ENCODE measurements around the gene NHSL2.
"Not testable (repeated sequence)": the region's sequence is repeated elsewhere in the genome, so short reads cannot be mapped to it uniquely, and the experiment has no call there.

Gene NHSL2

DNA sequence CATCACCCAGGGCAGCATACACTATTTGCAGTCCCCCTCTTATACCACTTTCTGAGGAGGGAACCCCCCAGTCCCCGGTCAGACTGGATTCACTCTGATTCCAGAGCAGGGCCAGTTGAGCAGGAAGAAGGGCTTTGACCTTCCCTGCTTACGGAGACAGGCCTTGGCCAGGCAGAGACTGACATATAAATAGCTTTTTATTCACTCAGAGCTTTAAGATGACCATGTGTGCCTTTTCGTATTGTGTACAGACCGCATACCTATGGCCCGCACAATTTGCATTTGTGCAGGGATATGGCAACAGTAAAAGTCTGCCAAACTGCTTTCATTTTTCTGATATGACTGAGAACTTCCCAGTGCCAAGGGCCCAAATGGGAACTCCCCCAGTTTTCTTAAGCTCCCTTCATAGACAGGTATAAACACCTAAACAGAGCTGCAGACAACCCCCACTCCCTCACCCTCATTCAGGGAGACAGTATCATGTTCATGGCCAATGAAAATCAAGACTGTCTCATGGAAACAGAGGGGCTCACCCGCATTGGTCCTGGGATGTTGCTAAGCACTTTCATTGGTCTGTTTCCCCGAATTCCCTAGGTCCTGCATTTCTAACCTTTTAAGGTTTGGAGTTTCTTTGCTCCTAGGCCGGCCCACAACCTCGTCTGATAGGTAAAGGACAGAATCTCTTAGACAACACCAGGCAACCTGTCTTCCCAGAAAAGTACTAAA, 135.1 kb downstream of the NHSL2 start:
- DNase-seq, result no peak

DNA sequence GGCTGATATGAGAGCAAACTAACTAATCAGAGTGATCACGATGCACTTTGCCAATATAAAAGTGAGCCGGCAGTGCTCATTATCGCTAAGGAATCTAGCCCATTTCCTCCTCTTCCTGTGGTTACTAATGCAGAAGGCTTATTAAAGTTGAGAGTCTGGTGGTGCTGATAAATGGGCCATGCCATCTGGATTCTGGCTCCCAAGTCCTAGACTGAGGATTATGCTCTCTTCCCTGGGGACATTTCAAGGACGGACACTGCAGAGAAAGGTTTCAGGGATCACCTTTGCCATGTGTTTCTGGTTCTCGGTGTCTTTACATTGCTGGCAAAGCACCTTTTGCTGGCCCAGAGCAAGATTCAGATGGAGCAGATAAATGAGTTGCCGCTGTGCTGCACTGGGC, 135.8 kb downstream of the NHSL2 start:
- DNase-seq, result no peak

DNA sequence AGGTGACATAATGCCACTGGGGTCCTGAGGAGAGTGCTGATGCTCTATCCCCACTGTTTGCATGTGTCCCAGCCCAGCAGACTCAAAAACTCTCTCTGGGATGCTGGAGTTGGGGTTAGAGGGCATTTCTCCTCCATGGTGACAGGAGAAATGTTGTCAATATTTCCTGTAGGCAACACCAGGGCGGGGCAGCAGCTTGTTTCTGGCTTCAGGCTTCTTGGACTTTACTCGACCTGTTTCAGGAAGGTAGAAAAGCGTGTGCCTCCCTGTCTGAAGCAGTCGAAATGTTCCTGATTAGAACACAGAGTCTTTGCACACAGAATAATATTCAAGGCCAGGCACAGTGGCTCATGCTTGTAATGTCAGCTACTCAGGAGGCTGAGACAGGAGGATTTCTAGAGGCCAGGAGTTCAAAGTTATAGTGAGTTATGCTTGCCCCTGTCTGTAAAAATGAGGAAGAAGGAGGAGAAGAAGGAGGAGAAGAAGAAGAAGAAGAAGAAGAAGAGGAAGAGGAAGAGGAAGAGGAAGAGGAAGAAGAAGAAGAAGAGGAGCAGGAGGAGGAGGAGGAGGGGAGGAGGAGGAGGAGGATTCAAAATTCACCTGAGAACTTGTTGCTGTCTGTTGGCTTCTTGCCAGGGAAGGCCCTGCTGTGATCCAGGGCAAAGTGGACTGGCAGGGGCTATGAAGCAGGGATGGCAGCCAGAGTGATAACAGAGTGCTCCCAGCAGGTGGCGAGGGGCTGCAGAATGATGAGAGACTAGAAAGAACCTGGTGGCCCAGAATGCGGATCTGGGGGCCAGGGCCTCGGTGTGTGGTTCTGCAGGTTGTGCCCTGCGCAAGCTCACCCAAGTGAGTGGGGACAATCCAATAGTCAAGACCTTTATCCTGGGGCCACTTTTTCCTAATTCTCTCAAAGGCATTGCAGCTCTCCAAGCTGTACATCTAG, 138.1 kb downstream of the NHSL2 start:
- no peak for DNase-seq

DNA sequence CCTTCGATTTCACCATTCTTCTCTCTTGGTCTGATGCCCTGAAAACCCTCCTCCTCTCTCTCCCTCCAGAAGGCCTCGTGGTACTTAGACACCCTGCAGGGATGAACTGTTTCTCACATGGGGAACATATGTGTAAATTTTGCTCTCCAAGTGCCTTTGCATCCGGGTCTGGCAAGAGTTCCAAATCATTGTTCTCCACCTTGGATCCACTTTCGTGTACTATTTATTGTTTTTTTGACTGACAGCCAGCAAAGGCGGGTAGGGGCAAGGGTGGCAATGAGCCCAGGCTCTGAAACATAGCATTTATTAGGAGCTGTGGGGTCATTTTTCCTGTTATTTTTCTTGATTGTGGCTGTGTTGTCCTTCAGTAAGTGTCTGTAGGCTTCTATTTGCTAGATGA, 139.4 kb downstream of the NHSL2 start:
- DNase-seq, result no peak

DNA sequence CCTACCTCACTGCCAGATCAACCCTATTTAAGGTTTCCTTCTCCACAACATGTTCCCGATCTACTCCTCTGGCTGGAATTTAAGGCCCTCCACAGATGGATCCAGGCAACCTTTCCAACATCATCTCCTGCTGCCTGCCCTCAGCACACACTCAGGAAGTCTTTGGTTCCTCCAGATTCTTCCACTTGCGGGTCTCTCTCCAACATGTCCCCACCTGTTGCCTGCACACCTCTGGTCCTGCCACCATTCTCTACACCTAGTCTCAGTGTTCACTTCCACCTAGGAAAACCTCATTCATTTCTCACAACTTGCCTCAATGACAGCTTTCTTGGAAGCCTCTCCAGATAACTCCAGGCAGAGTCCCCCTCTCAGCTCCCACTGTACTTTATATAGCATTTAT, 140.9 kb downstream of the NHSL2 start:
- DNase-seq, result no peak

DNA sequence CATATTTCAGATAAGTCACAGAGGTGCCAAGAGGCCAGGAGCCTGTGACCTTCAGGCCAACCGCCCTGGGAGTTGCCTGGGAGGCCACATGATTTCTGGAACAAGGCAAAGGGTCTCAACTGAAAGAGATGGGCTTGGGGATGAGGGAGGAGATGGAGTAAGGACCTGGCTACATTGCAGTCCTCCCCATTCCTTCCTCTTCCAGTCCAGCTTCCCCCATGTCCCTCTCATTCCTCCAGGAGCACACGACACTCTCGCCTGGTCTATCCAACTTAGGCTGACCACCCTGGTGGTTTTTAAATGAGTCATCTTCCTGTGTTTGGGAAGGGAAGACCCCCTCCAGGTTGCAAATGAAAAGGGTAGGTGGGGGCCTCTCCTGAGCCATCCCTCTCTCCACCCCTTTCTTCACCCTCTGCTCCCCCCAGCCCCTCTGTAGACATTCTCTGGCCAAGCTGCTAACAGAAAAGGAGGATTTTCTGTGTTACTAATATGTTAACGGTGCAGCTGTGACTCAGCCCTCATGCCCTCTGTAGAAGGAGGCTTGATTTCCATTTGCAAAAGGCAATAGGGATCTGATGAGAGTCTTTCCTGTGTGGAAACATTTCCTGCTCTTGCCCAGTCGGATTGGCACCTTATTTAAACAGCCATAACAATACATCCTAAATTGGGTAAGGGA, 141.9 kb downstream of the NHSL2 start:
- DNase-seq, result no peak

DNA sequence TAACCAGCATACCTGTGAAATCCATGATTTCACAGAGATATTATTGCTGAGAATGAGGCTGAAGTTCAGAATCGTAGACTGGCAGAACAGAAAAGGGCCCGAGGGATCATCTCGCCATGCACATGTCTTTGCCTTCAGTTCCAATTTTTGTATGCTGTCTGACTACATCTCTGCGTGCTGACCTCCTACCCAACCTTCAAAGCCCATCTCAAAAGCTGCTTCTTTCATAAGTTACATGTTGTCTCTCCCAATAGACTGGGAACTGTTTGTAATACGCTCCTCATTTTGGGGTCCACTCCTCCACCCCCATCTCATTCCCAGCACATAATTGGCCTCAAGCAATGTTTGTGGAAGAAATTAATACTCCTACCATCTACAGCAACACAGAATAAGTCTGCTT, 142.9 kb downstream of the NHSL2 start:
- DNase-seq, result no peak

DNA sequence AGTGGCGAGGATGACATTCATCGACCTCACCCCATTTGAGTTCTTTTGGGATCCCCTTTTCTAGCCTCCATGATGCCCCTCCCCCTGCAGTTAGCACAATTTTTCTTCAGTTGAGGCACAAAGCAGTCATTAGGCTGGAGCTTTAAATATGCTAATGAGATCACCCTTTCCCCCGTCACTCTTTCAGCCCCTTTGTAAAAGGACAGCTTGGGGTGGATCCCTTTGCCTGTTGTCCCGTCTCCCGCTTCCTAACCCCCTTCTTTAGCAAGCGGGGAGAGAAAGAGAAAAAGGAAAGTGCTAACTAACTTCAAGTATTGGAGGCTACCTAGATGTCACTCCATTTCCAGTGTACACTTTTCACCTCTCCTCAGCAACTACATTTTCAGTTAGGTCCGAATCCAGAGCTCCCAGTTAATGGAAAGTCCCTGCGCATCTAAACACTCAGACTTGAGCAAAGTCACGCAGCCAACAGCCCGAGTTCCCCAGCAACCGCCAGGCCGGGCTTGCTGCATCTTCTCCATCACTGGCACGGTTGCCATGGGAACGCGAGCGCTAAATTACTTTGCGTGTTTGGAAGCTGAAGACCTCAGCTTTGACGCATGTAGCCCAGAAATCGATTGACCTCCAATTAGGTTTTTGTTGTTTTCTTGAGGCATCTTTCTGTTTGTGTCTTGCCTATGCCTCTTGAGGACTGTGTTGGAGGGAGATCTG, 144.3 kb downstream of the NHSL2 start:
- no peak for DNase-seq

DNA sequence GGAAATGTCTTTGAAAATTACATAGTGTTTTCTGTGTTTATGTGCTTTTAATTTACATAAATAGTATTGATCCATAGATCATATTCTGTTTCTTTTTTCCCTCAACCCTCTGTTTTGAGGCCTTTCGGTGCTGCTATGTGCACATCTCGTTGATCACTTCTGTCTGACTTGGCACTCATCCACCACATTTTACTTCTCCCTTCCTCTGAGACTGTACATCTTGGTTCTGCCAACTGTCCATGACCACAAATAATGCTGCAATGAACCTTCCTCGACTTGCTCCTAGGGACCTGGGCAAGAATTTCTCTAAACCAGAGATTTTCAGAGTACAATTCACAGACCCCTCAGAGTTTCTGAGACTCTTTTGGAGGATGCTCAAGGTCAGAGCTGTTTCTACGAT, 146.7 kb downstream of the NHSL2 start:
- DNase-seq, result no peak

DNA sequence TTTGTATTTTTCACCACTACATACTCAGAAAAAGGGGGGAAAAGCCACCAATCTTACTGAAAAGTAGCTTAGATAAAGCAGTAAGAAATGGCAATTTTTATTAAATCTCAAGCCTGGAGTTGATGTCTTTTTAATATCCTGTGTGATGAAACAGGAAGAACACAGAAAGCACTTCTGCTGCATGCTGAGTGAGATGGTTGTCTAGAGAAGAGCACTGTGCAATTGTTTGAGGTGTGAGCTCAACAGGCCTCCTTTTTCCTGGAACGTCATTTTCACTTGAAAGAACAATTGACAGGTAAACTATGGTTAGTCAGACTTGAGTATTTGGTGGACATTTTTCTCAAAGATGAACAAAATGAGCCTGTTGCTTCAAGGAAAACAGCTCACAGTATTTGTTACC, 147.2 kb downstream of the NHSL2 start:
- DNase-seq, result no peak

DNA sequence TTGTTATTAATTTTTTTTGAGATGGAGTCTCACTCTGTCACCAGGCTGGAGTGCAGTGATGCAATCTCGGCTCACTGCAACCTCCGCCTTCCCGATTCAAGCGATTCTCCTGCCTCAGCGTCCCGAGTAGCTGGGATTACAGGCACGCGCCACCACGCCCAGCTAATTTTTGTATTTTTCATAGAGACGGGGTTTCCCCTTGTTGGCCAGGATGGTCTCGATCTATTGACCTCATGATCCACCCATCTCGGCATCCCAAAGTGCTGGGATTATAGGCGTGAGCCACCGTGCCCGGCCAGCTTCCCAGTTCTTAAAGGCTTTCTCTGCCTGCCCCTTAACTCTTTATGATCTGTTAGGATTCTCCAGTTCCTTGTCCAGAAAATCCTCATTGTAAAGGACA, 147.7 kb downstream of the NHSL2 start:
- not testable (repeated sequence) for DNase-seq

DNA sequence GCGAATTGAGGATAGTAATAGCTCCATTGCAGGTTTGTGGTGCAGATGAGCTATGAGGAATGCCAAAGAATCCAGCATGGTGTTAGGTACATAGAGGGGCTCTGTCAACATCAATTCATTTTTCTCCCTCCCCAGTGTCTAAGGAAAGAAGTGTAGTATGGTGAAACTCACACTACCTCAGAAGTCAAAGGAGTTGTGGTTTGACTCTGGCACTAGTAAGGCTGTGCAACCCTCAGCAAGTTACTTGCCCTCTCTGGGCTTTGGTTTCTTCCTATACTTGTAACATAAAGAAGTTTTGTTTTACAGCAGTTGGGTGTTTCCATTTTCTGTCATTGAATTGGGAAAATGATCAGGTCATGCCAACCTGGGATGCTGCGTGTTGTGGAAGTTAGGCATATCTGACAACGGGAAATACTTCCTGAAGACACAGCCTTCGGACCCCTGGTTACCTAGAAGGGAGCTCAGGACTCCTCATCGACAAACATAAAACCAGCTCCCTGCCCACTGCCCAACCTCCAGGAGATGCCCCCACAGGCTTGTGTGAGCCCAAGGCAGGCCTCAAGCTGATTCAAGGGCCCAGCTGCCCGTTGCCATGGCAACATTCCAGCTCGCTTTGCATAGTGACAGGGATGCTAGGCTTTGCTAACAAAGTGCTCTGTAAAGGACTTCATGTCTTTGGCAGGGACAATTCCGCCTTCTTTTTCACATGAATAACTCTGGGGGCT, 149.7 kb downstream of the NHSL2 start:
- DNase-seq, result no peak

DNA sequence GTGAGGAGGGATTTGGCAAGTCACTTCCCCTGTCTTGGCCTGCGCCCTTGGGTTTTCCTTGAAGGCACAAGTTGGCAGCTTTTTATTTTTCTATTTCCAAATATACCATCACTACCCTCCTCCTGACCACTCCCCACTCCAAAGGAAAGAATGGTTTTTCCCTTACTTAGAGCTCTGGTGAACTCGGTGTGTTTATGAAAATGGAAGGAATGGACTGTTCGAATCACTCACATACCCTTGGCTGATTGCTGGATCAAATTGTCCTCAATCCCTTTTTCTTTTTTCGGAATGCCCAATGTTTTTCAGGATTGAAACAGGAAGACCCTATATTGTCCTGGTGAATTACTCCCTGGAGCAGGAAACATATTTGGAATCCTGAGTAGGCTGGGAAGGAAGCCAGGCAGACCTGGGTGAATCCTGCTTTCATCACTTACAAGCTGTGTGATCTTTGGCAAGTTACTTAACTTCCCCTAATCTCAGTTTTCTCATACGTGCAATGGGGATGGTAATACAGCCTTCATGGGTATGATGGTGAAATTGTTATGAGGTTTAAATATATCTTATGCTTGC, 150.4 kb downstream of the NHSL2 start:
- no peak for DNase-seq

DNA sequence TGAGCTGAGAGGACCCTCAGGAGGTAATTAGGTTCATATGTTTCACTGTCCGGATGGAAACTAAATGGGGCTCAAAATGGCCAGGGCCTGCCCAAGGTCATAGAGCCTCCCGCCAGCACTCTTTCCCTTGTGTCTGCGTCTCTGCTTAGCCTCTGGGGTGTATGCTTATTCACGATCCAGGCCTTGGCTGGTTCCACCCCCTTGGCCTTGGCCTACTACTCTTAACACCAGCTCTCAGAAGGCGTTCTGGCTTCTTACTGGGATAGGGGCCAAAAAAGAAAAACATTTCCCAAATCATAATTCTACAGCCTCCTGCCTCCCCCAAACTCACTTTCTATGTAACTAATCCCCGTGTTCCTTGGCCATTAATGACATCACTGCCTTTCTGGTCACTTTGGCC, 152.3 kb downstream of the NHSL2 start:
- DNase-seq, result no peak

DNA sequence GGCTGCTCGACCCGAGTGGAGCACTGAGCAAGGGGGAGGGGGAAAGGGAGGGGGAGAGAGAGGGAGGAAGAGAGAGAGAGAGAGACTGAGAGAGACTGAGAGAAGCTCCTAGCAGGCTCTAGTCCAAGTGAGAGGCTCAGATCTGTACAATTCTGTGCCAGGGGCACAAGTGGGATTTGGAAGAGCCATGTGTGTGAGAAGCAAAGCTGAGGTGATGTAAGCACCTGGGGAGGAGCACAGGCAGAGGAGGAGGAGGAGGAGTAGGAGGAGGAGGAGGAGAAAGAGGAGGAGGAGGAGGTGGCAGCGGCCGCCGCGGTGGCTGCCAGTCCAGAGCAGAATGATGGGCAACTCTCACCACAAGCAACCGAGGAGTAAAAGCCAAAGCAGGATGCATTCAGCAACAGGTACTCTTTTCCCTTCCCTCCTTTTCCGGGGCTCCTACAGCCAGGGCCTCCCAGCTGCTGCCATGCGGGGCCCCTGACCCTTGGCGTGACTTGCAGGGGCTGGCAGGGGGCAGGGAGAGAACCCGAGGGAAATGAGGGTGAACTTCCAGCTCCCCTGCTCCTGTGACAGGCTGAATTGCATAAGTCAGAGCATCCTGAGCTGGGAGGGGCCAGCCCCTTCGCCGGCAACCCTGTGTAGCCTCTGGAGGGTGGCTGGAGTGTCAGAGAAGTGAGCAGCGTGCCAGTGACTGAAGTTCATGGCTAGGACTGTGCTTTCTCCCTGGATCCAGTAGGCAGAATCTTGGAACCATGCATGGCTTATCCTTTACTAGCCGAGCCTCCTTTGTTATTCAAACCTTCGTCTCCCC, 158.9 kb downstream of the NHSL2 start:
- no peak for DNase-seq

DNA sequence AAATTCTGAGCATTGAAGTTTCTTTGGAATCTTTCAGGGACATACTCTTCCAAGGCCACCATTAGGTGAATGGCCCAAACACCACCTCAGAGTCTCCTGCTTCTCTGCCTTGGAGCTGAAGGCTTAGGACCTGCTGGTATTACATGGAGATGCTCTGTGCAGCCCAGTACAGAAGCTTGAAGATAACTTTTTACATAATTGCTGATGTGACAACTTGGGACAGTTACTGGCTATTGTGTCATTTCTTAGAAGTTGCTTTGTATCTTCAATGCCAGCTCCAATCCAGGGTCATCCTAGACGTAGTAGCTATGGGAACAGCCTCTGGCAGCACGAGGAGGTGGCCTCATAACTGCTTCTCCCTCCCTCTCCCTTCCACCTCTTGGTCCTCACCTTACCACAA, 160.6 kb downstream of the NHSL2 start:
- DNase-seq, result no peak

DNA sequence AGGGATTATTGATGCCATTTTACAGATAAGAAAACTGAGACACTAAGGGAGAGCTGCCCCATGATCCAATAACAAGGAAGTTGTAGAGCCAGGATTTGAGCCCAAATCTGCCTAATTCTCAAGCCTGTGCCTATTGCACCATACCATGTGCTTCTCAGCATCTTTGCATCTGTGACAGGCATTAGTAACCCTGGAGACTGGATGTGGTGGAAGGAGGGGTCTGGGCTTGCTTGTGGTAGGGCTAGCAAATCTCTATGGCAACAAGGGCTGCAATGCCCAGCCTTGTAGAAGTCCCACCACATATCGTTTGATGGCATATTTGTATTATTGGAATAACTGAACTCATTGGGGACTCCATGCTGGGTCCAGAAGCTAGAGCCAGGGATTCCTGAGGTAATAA, 163.0 kb downstream of the NHSL2 start:
- no peak for DNase-seq

DNA sequence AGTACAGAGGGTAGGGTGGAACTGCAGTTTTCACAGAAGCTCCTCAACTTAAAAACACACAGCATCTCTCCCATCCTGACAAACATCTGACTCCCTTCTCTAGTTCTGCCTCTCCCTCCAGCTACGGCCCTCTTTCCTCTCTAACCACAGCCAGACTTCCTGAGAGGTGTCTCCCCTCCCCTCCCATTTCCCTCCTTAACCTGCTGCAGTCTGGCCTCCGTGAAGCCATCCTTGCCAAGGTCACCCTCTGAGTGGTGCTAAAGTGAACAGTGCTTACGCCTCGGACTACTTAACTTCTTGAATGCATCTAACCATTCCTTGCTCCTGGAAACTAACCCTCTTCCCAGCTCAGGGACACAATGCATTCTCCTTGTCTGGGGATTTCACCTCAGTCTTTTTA, 167.8 kb downstream of the NHSL2 start:
- DNase-seq, result no peak

DNA sequence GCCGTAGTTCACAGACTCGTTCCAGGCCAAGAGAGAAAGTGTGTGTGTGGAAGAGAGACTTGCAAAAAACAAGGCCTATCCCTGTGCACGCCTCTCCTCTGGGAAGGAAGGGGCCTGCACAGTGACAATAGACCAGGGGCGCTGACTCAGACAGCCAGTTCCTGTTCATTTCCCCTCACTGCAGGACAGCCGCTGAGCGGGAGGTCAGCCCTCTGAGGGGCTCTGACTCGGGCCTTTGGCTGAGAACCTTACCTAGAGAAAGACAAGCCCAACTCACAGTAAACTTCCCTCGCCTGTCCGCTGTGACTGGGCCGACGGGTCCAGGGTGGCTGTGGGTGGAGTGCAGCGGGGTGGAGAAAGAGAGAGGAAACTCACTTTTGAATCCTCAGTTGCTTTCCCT, 169.0 kb downstream of the NHSL2 start:
- no peak for DNase-seq

DNA sequence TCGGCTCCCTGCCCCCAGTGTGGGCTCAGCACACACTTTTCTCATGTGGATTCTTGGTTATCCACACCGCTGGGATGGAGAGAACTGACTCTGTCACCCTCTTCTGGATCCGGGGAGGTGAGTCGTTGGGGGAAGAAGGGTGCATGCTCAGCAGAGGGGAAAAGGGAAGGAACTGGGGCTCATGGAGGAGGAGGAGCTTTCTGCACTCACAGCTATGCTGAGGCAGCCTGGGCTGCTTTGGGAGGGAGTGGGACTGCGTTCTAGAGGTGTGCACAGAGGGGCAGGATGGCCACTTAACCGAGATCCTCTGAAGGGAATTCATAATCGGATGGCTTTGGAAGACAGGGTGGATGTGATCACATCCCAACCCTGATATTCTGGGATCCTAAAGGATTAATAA, 169.5 kb downstream of the NHSL2 start:
- DNase-seq, result no peak

DNA sequence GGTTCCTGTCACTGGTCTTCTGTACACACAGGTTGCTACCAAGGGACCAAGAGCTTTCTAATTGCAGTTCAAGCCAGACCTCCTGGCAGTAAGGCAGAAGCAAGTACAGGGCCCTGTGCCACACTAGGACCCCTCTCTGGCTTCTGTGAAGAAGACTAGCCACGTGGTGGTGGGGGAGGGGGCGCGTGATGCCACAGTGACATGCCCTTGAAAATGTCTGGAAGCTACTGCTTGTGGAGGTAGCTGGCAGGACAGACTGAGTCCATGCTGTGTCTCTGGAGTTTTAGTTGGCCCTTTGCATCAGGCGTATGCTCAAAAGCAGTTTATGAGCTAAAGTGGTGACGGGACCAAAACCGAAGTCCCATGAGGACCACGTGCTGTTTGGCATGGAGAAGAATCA, 170.2 kb downstream of the NHSL2 start:
- no peak for DNase-seq

Measured in activated naive CD4-positive, alpha-beta T cell treated with Interleukin-2 at 50 U/mL for 16 hours (primary cell).